Naive thymus-derived CD8-positive, alpha-beta T cell (primary cell): ENCODE measurements around the gene ITK. TPM values are rescaled to one million over a fixed set of nuclear protein-coding genes. Genes with fewer than 3 reads are reported as not detected.

Experiments used
- ATAC-seq, 2 donors: fragments of 150-1000 bp; cut with Tn5 transposase in 1 of 2; sonication (Bioruptor Pico), chemical (Tn5 transposase) in 1 of 2; 1 replicate in 1 of 2; 2 replicates in 1 of 2; pipeline ENCODE4 v1.10.0; 2021; ENCODE audit warnings: mild to moderate bottlenecking in 2 of 2, moderate library complexity in 2 of 2
- POLR2A ChIA-PET: fragments of 350-600 bp; sonication (Branson Sonifier 250); formaldehyde crosslinking; loops from one replicate; lab custom pipeline; 2021; ENCODE audit warnings: antibody characterized with exemption; lab: Charles Lee
- DNase-seq, 10 donors: peaks; one replicate each; pipeline versions ENCODE4 v3.0.0 to v3.0.0-alpha.2; 2020 to 2022
- H3K27ac Mint-ChIP-seq, 10 donors: one replicate each; pipeline ENCODE4 v1.8.0; 2020 to 2022; ENCODE audit warnings: mild to moderate bottlenecking in 10 of 10, mixed read lengths in 10 of 10, moderate library complexity in 4 of 10, inconsistent platforms in 1 of 10
- H3K27me3 Mint-ChIP-seq, 5 donors: one replicate each; pipeline ENCODE4 v1.8.0; 2021 to 2022; ENCODE audit warnings: mixed read lengths in 5 of 5
- H3K36me3 Mint-ChIP-seq, 3 donors: one replicate each; pipeline ENCODE4 v1.8.0; 2020 to 2022; ENCODE audit warnings: mixed read lengths in 3 of 3, mild to moderate bottlenecking in 2 of 3, inconsistent platforms in 1 of 3
- H3K4me1 Mint-ChIP-seq, 4 donors: one replicate each; pipeline ENCODE4 v1.8.0; 2021 to 2022; ENCODE audit warnings: mixed read lengths in 4 of 4
- H3K4me3 Mint-ChIP-seq, 10 donors: one replicate each; pipeline ENCODE4 v1.8.0; 2020 to 2022; ENCODE audit warnings: mild to moderate bottlenecking in 10 of 10, mixed read lengths in 10 of 10, moderate library complexity in 6 of 10, inconsistent platforms in 1 of 10
- H3K9me3 Mint-ChIP-seq, 9 donors: one replicate each; pipeline ENCODE4 v1.8.0; 2020 to 2022; ENCODE audit warnings: mixed read lengths in 9 of 9, mild to moderate bottlenecking in 3 of 9, inconsistent platforms in 1 of 9, moderate library complexity in 1 of 9
- polyA plus RNA-seq, 3 donors: library from polyadenylated mRNA; unstranded; fragments of 300-500 nt; fragmentation: Illumina TruSeq; gene quantifications; one replicate each; pipeline ENCODE4 v1.2.3, GENCODE V29; 2021
- total RNA-seq, 8 experiments: library from RNA in 2 of 8; stranded (reverse) in 2 of 8; gene quantifications; one replicate each; pipeline ENCODE4 v1.2.3 and lab custom pipeline; 2021 to 2026

ITK gene
- total and polyA plus RNA-seq, 5 experiments from 2014 or later = 109 to 490 (median 231) TPM

- H3K9me3 Mint-ChIP-seq = no peaks in the 10 kb centered on the region
- peak overlapping the region in 4 of 10 donors; percentile 9 to 46 (median 18) for H3K4me3 Mint-ChIP-seq
- POLR2A ChIA-PET = interaction anchor here (1.1 to 8.9 kb wide), 3 partner anchors 11 to 142 kb away, joined by 3 to 88 read pairs (median 4); partner anchors contain the start of gene MED7
- no peaks in the 10 kb centered on the region for H3K27me3 Mint-ChIP-seq
- H3K4me1 Mint-ChIP-seq = peaks cover 44 to 89% (median 88%) of the 10 kb centered on the region in 4 donors
- H3K36me3 Mint-ChIP-seq = peaks cover 0 to 47% (median 26%) of the 10 kb centered on the region in 3 donors
- H3K27ac Mint-ChIP-seq = peak overlapping the region in 9 of 10 donors; percentile 20 to 93 (median 61)
- no peak for ATAC-seq
- DNase-seq = no peak
Observed at GRCh38 chr5:157284458-157285212, 104.0 kb downstream of the ITK start.

GRCh38 chr5:157285310-157286035, 104.8 kb downstream of the ITK start:
- Mint-ChIP-seq H3K4me1 (peaks cover 48 to 89% (median 88%) of the 10 kb centered on the region in 4 donors), H3K27ac (peak overlapping the region; percentile 6 to 93 (median 64)), H3K9me3 (no peaks in the 10 kb centered on the region), H3K4me3 (no peak overlapping the region), H3K36me3 (peaks cover 3 to 55% (median 26%) of the 10 kb centered on the region in 3 donors), H3K27me3 (no peaks in the 10 kb centered on the region)
- no peak for DNase-seq
- ATAC-seq = no peak
- POLR2A ChIA-PET = interaction anchor here (1.0 to 8.9 kb wide), 5 partner anchors 12 to 71 kb away, joined by 3 to 88 read pairs (median 6); no protein-coding TSS in a partner anchor

DNA sequence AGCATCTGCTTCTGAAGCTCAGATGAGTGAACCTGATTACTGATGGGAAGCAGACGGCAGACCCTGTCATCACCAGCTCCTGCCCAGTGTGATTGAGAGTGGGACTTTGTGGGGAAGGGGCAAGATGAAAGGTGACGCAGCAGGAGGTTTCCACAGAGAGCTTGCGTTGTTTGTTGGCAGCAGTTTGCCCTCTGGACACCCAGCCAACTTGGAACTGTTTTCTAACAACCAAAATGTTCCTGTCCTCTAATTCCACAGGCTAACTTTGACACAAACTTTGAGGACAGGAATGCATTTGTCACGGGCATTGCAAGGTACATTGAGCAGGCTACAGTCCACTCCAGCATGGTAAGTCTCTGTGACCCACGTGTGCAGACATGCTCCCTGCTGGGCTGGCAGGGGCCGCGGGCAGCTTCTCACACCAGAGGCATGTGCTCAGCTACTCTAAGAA, 106.1 kb downstream of the ITK start:
- POLR2A ChIA-PET = interaction anchor here (1.1 to 8.9 kb wide), 4 partner anchors 13 to 30 kb away, joined by 5 to 88 read pairs (median 19); no protein-coding TSS in a partner anchor
- Mint-ChIP-seq H3K27me3 (no peaks in the 10 kb centered on the region), H3K27ac (peak overlapping the region in 9 of 10 donors; percentile 20 to 92 (median 69)), H3K4me1 (peaks cover 50 to 90% (median 88%) of the 10 kb centered on the region in 4 donors), H3K36me3 (peaks cover 10 to 68% (median 29%) of the 10 kb centered on the region in 3 donors), H3K4me3 (no peak overlapping the region), H3K9me3 (no peaks in the 10 kb centered on the region)
- DNase-seq (no peak), ATAC-seq (no peak)

DNA sequence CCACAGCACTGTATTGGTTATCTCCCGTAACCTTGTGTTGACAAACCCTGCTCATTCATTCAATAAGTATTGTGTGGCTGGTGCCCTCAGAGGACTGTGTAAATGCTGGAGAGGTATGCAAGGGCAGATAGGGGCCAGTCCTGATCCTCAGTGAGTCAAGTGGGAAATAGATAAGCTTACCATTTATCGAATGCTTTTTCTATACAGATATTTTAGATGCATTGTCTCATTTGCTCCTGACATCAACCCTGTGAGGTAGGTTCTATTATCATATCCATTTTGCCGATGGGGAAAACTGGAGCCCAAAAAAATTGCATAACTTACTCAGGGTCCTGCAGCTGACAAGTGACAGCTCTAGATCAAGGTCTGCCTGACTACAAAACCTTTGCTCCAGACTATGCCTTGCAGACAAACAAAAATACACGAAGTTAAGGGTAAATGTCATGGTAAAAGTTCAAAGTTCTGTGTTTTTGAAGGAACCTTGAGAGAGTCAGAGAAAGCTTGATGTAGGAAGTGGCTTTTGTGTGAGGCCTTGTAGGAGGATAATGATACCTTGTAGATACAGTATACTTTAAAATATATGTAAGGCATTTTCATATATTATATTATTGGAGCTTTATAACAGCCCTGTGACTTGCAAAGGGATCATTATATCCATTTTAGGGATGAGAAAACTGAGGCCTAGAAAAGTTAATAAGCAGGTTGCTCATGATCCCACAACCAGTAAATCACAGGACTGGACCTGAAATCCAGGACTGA, 107.9 kb downstream of the ITK start:
- no peaks in the 10 kb centered on the region for H3K27me3 Mint-ChIP-seq
- H3K27ac Mint-ChIP-seq = peak overlapping the region; percentile 82 to 94 (median 88)
- H3K36me3 Mint-ChIP-seq = peaks cover 10 to 79% (median 23%) of the 10 kb centered on the region in 3 donors
- DNase-seq (peak in 2 of 10 donors; percentile 48 to 52), ATAC-seq (peak; percentile 80 to 83)
- peak overlapping the region in 9 of 10 donors; percentile 33 to 82 (median 59) for H3K4me3 Mint-ChIP-seq
- H3K4me1 Mint-ChIP-seq = peaks cover 36 to 88% (median 73%) of the 10 kb centered on the region in 4 donors
- POLR2A ChIA-PET = interaction anchor here (0.6 to 8.9 kb wide), 12 partner anchors 9 to 84 kb away, joined by 3 to 88 read pairs (median 3); no protein-coding TSS in a partner anchor
- no peaks in the 10 kb centered on the region for H3K9me3 Mint-ChIP-seq

- H3K36me3 Mint-ChIP-seq = peaks cover 10 to 86% (median 23%) of the 10 kb centered on the region in 3 donors
- POLR2A ChIA-PET = interaction anchor here (0.6 to 8.9 kb wide), 9 partner anchors 13 to 85 kb away, joined by 3 to 88 read pairs (median 4); no protein-coding TSS in a partner anchor
- H3K27ac Mint-ChIP-seq = peak overlapping the region; percentile 82 to 94 (median 88)
- H3K4me1 Mint-ChIP-seq = peaks cover 36 to 89% (median 69%) of the 10 kb centered on the region in 4 donors
- DNase-seq (no peak), ATAC-seq (peak in 1 of 2 donors; percentile 5)
- peak overlapping the region in 9 of 10 donors; percentile 19 to 82 (median 46) for H3K4me3 Mint-ChIP-seq
- H3K27me3 Mint-ChIP-seq = no peaks in the 10 kb centered on the region
- no peaks in the 10 kb centered on the region for H3K9me3 Mint-ChIP-seq
Observed at GRCh38 chr5:157289164-157289819, 108.7 kb downstream of the ITK start.

DNA sequence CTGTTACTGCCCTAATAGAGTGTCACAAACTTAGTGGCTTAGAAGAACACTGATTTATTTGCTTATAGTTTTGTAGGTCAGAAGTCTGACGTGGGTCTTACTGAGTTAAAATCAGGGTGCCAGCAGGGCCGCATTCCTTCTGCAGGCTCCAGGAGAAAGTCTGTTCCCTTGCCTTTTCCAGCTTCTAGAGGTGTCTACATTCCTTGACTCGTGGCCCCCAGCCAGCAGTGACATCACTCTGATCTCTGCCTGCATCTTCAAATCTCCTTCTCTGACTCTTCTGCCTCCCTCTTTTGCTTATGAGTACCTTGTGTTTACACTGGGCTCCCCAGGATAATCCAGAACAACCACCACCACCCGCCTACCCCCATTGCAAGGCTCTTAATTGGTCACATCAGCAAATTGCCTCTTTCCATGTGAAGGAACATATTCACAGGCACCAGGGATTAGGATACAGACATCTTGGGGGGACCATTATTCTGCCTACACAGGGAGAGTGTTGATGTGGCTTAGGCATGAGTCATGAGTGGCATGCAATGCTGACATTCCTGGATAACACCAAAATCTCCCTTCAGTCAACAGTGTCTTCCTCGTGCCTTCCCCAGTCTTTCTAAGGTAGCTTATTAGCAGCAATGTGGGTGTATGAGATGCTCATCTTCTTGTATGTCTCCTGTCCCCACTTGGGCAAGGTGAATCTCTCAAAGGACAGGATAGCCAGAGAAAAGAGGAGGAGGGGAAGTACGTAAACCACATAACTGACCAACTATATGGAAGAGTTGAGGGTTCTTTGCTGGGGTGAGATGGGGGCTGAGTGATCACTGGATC, 109.7 kb downstream of the ITK start:
- peak overlapping the region in 5 of 10 donors; percentile 0 to 50 (median 8) for H3K4me3 Mint-ChIP-seq
- no peak for DNase-seq
- peaks cover 42 to 88% (median 67%) of the 10 kb centered on the region in 4 donors for H3K4me1 Mint-ChIP-seq
- H3K9me3 Mint-ChIP-seq = no peaks in the 10 kb centered on the region
- H3K27ac Mint-ChIP-seq = peak overlapping the region; percentile 41 to 94 (median 82)
- POLR2A ChIA-PET = interaction anchor here (0.7 to 1.6 kb wide), 6 partner anchors 11 to 24 kb away, joined by 3 to 4 read pairs (median 3); no protein-coding TSS in a partner anchor
- ATAC-seq = no peak
- no peaks in the 10 kb centered on the region for H3K27me3 Mint-ChIP-seq
- peaks cover 10 to 90% (median 23%) of the 10 kb centered on the region in 3 donors for H3K36me3 Mint-ChIP-seq

- peaks cover 45 to 89% (median 69%) of the 10 kb centered on the region in 4 donors for H3K4me1 Mint-ChIP-seq
- ATAC-seq (peak in 1 of 2 donors; percentile 27), DNase-seq (no peak)
- H3K36me3 Mint-ChIP-seq = peaks cover 10 to 92% (median 23%) of the 10 kb centered on the region in 3 donors
- H3K9me3 Mint-ChIP-seq = no peaks in the 10 kb centered on the region
- POLR2A ChIA-PET = interaction anchor here (0.7 to 1.6 kb wide), 6 partner anchors 11 to 25 kb away, joined by 3 to 4 read pairs (median 3); no protein-coding TSS in a partner anchor
- H3K4me3 Mint-ChIP-seq = peak overlapping the region in 4 of 10 donors; percentile 0 to 48 (median 34)
- H3K27ac Mint-ChIP-seq = peak overlapping the region; percentile 51 to 94 (median 82)
- no peaks in the 10 kb centered on the region for H3K27me3 Mint-ChIP-seq
Observed at GRCh38 chr5:157290981-157291711, 110.5 kb downstream of the ITK start.

DNA sequence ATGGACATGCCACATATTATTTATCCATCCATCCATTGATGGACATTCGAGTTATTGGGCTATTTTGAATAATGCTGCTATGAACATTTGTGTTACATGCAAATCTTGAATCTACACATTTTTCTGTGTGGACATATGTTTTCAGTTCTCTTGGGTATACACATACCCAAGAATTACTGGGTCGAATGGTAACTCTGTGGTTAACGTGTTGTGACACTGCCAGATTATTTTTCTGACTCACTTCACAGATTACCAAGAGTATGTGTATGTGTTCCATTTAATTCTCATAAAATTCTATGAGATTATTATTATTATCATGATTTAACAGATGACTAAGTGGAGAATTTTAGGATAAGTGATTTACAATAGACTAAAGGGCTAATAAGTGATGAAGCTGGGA, 112.0 kb downstream of the ITK start:
- no peak overlapping the region for H3K4me3 Mint-ChIP-seq
- peaks cover 10 to 94% (median 19%) of the 10 kb centered on the region in 3 donors for H3K36me3 Mint-ChIP-seq
- H3K27me3 Mint-ChIP-seq = no peaks in the 10 kb centered on the region
- no peak for DNase-seq
- POLR2A ChIA-PET = interaction anchor here (0.6 to 1.0 kb wide), 2 partner anchors 11 to 142 kb away, joined by 3 to 4 read pairs; no protein-coding TSS in a partner anchor
- H3K4me1 Mint-ChIP-seq = peaks cover 42 to 81% (median 69%) of the 10 kb centered on the region in 4 donors
- peak overlapping the region in 7 of 10 donors; percentile 1 to 88 (median 79) for H3K27ac Mint-ChIP-seq
- H3K9me3 Mint-ChIP-seq = no peaks in the 10 kb centered on the region
- ATAC-seq = no peak

DNA sequence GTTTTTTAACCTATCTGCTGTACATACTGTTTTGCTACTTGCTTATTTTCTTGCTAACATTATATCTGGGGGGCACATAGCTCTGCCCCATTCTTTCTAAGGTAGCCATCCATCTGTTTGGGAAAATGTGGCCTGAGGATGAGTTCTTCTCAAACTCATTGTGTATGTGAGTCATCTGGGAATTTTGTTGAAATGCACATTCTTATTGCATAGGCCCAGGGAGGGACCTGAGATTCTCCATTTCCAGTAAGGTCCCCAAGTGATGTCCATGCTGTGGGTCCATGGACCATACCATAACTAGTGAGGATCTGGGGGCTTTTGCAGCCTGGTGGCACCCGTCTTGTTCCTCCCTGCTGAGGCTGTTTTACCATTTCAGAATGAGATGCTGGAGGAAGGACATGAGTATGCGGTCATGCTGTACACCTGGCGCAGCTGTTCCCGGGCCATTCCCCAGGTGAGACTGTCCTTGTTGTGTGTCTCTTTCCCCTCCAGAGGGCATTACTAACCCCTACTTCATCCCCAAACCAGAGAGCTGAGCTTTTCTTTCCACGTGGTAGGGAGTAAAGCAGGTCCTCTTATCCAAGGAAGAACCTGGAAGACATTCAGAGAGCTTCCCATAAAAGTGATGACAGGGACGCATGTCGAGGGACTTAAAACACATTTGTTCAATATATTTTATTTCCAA, 113.9 kb downstream of the ITK start:
- no peak for DNase-seq
- H3K36me3 Mint-ChIP-seq = peaks cover 13 to 93% (median 15%) of the 10 kb centered on the region in 3 donors
- POLR2A ChIA-PET = interaction anchor here (0.8 to 1.3 kb wide), 3 partner anchors 13 to 152 kb away, joined by 3 to 7 read pairs (median 4); partner anchors contain the start of gene MED7
- H3K9me3 Mint-ChIP-seq = no peaks in the 10 kb centered on the region
- H3K27ac Mint-ChIP-seq = peak overlapping the region; percentile 46 to 93 (median 84)
- peaks cover 36 to 63% (median 59%) of the 10 kb centered on the region in 4 donors for H3K4me1 Mint-ChIP-seq
- ATAC-seq = no peak
- no peak overlapping the region for H3K4me3 Mint-ChIP-seq
- no peaks in the 10 kb centered on the region for H3K27me3 Mint-ChIP-seq
